GM12878 (cell line): ENCODE results near the gene ARHGEF17. TPM values are rescaled to one million over a fixed set of nuclear protein-coding genes. Genes with fewer than 3 reads are reported as not detected.

Experiments used
- ATAC-seq: fragments of 200-7000 bp; cut with Tn5 transposase; 3 replicates; pipeline ENCODE4 v1.9.1; 2020; ENCODE audit warnings: mild to moderate bottlenecking, moderate library complexity
- BruUV-seq: library from RNA; stranded (reverse); fragments of 400-500 nt; replicated peaks from 2 replicates; lab custom pipeline; 2021; lab: Mats Ljungman, UMichigan
- CTCF ChIA-PET: fragments of 300-600 bp; sonication (Branson Sonifier 250); formaldehyde crosslinking; extraction: SDS; loops from one replicate; lab custom pipeline; 2021; ENCODE audit warnings: inconsistent platforms; lab: Yijun Ruan, JAX
- POLR2A ChIA-PET: fragments of 350-600 bp; formaldehyde crosslinking; extraction: SDS; loops from one replicate; lab custom pipeline; 2021; ENCODE audit warnings: inconsistent platforms; lab: Charles Lee
- RAD21 ChIA-PET: fragments of 300-600 bp; sonication (Branson Sonifier 250); formaldehyde crosslinking; loops from one replicate; lab custom pipeline; 2023; ENCODE audit warnings: antibody characterized with exemption; ENCODE audit not compliant: unreplicated experiment; lab: Charles Lee
- SMC1A ChIA-PET: fragments of 300-600 bp; sonication (Branson Sonifier 250); formaldehyde crosslinking; loops from one replicate; lab custom pipeline; 2023; ENCODE audit not compliant: unreplicated experiment, uncharacterized antibody; lab: Charles Lee
- DNase-seq: peaks from one replicate; pipeline ENCODE4 v3.0.0-alpha.2; 2011; ENCODE audit warnings: low read depth, low spot score
- FAIRE-seq: peaks from 3 replicates; lab custom pipeline; 2011; peaks lifted over from hg19 to GRCh38; lab: Jason Lieb, UNC
- H2AFZ ChIP-seq: 2 replicates; pipeline ENCODE4 v1.6.0; 2011; ENCODE audit warnings: low read depth, low read length, control low read depth; ENCODE audit not compliant: control insufficient read depth
- H3K27ac ChIP-seq: 2 replicates; pipeline ENCODE4 v1.5.1; 2011; ENCODE audit warnings: control low read depth; ENCODE audit not compliant: control insufficient read depth, insufficient read depth
- H3K27me3 ChIP-seq, 2 experiments: replicated peaks in 1 of 2; 2 replicates each; pipeline versions ENCODE4 v1.6.0 to v1.6.1; 2011; ENCODE audit warnings: low read length in 1 of 2; ENCODE audit not compliant: control insufficient read depth in 2 of 2, insufficient read depth in 2 of 2
- H3K36me3 ChIP-seq, 2 experiments: 2 replicates each; pipeline ENCODE4 v1.5.1; 2011; ENCODE audit warnings: low read length in 1 of 2; ENCODE audit not compliant: control insufficient read depth in 2 of 2, insufficient read depth in 2 of 2
- H3K4me1 ChIP-seq: 2 replicates; pipeline ENCODE4 v1.6.1; 2011; ENCODE audit warnings: mild to moderate bottlenecking, low read length, moderate library complexity, mixed read lengths; ENCODE audit not compliant: control insufficient read depth, insufficient read depth
- H3K4me2 ChIP-seq: 2 replicates; pipeline ENCODE4 v1.6.0; 2011; ENCODE audit warnings: control low read depth; ENCODE audit not compliant: control insufficient read depth, insufficient read depth
- H3K4me3 ChIP-seq: fragments of 200-600 bp; sonication (generic); 2 replicates; pipeline ENCODE4 v1.5.1; 2016
- H3K79me2 ChIP-seq: 2 replicates; pipeline ENCODE4 v1.6.0; 2011; ENCODE audit warnings: low read length; ENCODE audit not compliant: control insufficient read depth, insufficient read depth
- H3K9ac ChIP-seq: 2 replicates; pipeline ENCODE4 v1.8.0; 2011; ENCODE audit warnings: low read length, control low read depth, mixed read lengths; ENCODE audit not compliant: control insufficient read depth, insufficient read depth
- H3K9me3 ChIP-seq: replicated peaks from 3 replicates; pipeline ENCODE4 v1.5.1; 2011; ENCODE audit warnings: mild to moderate bottlenecking, low read length; ENCODE audit not compliant: control insufficient read depth, insufficient read depth
- H4K20me1 ChIP-seq: 2 replicates; pipeline ENCODE4 v1.6.0; 2011; ENCODE audit not compliant: control insufficient read depth, insufficient read depth
- IKZF1 ChIP-seq: fragments of 450-650 bp; conservative IDR thresholded peaks from 2 replicates; pipeline ENCODE4 v1.6.1; 2017; ENCODE audit warnings: antibody characterized with exemption, mild to moderate bottlenecking
- KAT2A ChIP-seq: conservative IDR thresholded peaks from 2 replicates; pipeline ENCODE4 v1.6.1; 2011; ENCODE audit warnings: low read depth, low read length; ENCODE audit not compliant: control insufficient read depth
- KLF5 ChIP-seq: fragments of 450-650 bp; IDR thresholded peaks from 2 replicates; pipeline ENCODE4 v1.6.1; 2014; ENCODE audit warnings: mild to moderate bottlenecking; ENCODE audit not compliant: partially characterized antibody
- PML ChIP-seq: IDR thresholded peaks from 2 replicates; pipeline ENCODE4 v1.6.1; 2012; ENCODE audit warnings: low read length, inconsistent platforms
- RAD51 ChIP-seq: fragments of 450-650 bp; IDR thresholded peaks from 2 replicates; pipeline ENCODE4 v1.6.1; 2016; ENCODE audit warnings: moderate library complexity, mild to moderate bottlenecking, inconsistent platforms
- RBBP5 ChIP-seq: fragments of 200-600 bp; sonication (generic); conservative IDR thresholded peaks from 2 replicates; pipeline ENCODE4 v1.6.1; 2016
- RUNX3 ChIP-seq: IDR thresholded peaks from 2 replicates; pipeline ENCODE4 v1.6.1; 2012; ENCODE audit warnings: low read length, inconsistent platforms
- SIX5 ChIP-seq: IDR thresholded peaks from 2 replicates; pipeline ENCODE4 v1.6.1; 2011; ENCODE audit warnings: mild to moderate bottlenecking, low read depth, low read length, moderate library complexity; ENCODE audit not compliant: severe bottlenecking
- STAT3 ChIP-seq: IDR thresholded peaks from 2 replicates; pipeline ENCODE4 v1.6.1; 2011; ENCODE audit warnings: low read depth, low read length, improper control_type of control experiment
- WGBS: methylation state at CpG from one replicate; pipeline ENCODE4 v1.1.6; 2016; ENCODE audit warnings: low lambda C conversion rate; ENCODE audit not compliant: insufficient replicate concordance, insufficient coverage; ENCODE audit errors: missing lambda C conversion rate; 5-methylcytosine and 5-hydroxymethylcytosine counted together
- in situ Hi-C: fragments of 300-500 bp; cut with MboI; formaldehyde crosslinking; loops from 9 replicates; pipeline ENCODE4 v1.14.3; 2018; ENCODE audit warnings: mixed read lengths
- intact Hi-C: fragments of 100-400 bp; cut with micrococcal nuclease; formaldehyde crosslinking; loops from one replicate; pipeline ENCODE4 v1.14.2; 2022; ENCODE audit not compliant: unreplicated experiment
- polyA plus RNA-seq, 11 experiments: library from polyadenylated mRNA; depleted of rRNA in 4 of 11; unstranded in 6 of 11; stranded (reverse) in 5 of 11; fragments of >200 nt; fragmentation: Nextera tagmentation in 4 of 11; fragmentation: Illumina TruSeq in 1 of 11; extraction: Ambion mirVana in 4 of 11; extraction: Trizol in 1 of 11; gene quantifications; 1 replicate in 1 of 11; 2 replicates in 10 of 11; pipeline versions ENCODE4 v1.2.1 to v1.2.3, GENCODE V29; 2011 to 2016; ENCODE audit warnings: inconsistent platforms in 2 of 11, missing spikeins in 2 of 11, low read depth in 1 of 11
- total RNA-seq, 4 experiments: library from RNA; depleted of rRNA in 3 of 4; stranded (reverse); fragments of >200 nt in 3 of 4; fragmentation: Illumina TruSeq in 1 of 4; extraction: Trizol in 1 of 4; gene quantifications; 2 replicates each; pipeline versions ENCODE4 v1.2.1 to v1.2.3, GENCODE V29; 2013 to 2021
- TF ChIP-seq, protein P1 (sequence below): IDR thresholded peaks from 2 replicates; pipeline ENCODE4 v1.6.1; 2012; ENCODE audit warnings: mild to moderate bottlenecking, low read depth, low read length
- TF ChIP-seq, protein P2 (sequence below): fragments of 450-650 bp; IDR thresholded peaks from 2 replicates; pipeline ENCODE4 v1.6.1; 2017; ENCODE audit warnings: low read depth, mild to moderate bottlenecking, moderate library complexity

Gene ARHGEF17
- total and polyA plus RNA-seq, 10 of the 15 experiments (the other 5 are each of a cell fraction or from before 2014, with no cell fraction given) = 0.15 to 11.0 (median 1.7) TPM

DNA sequence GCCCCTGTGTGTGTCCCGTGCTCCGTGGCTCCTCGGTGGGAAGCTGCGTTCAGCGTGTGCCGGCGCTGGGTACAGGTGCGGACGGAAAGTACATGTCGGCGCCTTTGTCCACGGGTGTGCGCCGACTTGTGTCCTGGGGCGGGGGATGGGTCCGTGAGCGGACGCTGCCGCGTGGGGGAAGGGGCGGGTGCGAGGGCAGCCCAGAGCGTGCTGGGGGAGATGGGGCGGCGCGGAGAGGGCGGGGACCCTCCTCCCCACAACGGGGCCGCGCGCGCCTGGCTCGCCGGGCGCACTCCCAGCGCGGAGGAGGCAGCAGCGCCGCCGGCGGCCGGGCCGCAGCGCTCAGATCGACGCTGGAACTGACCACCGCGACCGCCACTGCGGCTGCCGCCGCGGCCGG lies 34.6 kb downstream of the ARHGEF17 start:
- Histone ChIP-seq H3K79me2 (no peaks in the 10 kb centered on the region), H3K36me3 (no peaks in the 10 kb centered on the region; a peak in 1 of 4 replicates), H3K4me3 (no peak overlapping the region), H3K4me1 (no peaks in the 10 kb centered on the region), H4K20me1 (no peaks in the 10 kb centered on the region), H3K27me3 (no peaks in the 10 kb centered on the region), H3K27ac (no peak overlapping the region), H2AFZ (no peak overlapping the region), H3K9me3 (no peaks in the 10 kb centered on the region), H3K9ac (no peak overlapping the region), H3K4me2 (no peak overlapping the region)
- ChIA-PET RAD21 (no interaction called here), SMC1A (interaction anchor here (1.0 to 1.6 kb wide), 2 partner anchors 10 to 54 kb away, joined by 3 to 5 read pairs; no protein-coding TSS in a partner anchor), CTCF (no interaction called here), POLR2A (no interaction called here)
- DNase-seq (no peak), ATAC-seq (no peak), FAIRE-seq (no peak)
- BruUV-seq = no TSS peak
- intact Hi-C loops = no loop called here
- WGBS = 95% methylated on average over 32 of the region's 54 CpGs
- TF ChIP-seq IKZF1 = no peak
- TF ChIP-seq KLF5 = no peak
- in situ Hi-C loops = no loop called here

DNA sequence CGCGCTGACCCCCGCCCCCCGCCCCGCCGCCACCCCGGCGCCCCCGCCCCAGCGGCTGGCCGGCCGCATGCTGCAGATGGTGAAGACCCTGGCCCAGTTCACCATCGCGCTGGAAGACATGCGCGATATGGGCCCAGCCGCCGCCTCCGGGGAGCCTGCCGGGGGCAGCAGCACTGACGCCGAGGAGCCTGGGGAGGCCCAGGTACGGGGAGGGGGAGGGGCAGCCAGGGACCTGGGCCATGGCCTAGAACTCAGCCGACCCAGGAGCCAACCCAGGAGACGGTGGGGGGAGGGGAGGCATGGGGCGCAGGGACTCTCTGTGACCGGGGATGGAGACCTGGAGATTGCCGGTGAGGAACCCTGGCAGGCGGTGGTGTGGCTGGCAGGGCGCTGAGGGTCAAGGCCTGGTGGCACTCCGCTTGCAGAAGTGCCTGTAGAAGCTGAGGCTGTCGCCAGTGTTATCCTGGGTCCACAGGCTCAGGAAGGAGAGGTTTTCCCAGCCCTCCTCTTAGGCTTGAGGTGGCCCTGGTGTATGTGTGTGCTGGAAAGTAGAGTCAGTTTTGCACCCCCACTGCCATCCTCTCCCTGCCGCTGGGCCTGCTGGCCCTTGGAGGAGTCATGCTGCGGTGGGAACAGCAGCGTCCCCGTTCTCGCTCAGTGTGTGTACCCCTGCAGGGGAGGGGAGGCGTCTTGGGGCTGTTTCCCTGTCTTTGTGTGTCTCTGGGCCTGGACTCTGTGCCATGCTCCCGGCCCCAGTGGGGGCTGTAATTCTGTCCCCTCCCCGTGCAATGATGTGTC lies 35.2 kb downstream of the ARHGEF17 start:
- ChIA-PET RAD21 (no interaction called here), CTCF (interaction anchor here (1.0 to 1.1 kb wide), 2 partner anchors 8 to 36 kb away, joined by 3 to 4 read pairs; no protein-coding TSS in a partner anchor), SMC1A (no interaction called here), POLR2A (no interaction called here)
- H3K4me2 ChIP-seq = no peak overlapping the region
- H3K27me3 ChIP-seq = no peaks in the 10 kb centered on the region
- no peaks in the 10 kb centered on the region for H3K9me3 ChIP-seq
- no peak overlapping the region for H3K9ac ChIP-seq
- BruUV-seq = no TSS peak
- no peak overlapping the region for H2AFZ ChIP-seq
- in situ Hi-C loops (no loop called here), intact Hi-C loops (no loop called here)
- FAIRE-seq (no peak), ATAC-seq (no peak), DNase-seq (no peak)
- no peak overlapping the region for H3K27ac ChIP-seq
- 63% methylated on average over 11 of the region's 40 CpGs for WGBS
- no peaks in the 10 kb centered on the region for H3K79me2 ChIP-seq
- no peak overlapping the region for H3K4me3 ChIP-seq
- no peaks in the 10 kb centered on the region for H4K20me1 ChIP-seq
- no peaks in the 10 kb centered on the region; a peak in 1 of 4 replicates for H3K36me3 ChIP-seq
- no peaks in the 10 kb centered on the region for H3K4me1 ChIP-seq
- TF ChIP-seq, protein P1, sequence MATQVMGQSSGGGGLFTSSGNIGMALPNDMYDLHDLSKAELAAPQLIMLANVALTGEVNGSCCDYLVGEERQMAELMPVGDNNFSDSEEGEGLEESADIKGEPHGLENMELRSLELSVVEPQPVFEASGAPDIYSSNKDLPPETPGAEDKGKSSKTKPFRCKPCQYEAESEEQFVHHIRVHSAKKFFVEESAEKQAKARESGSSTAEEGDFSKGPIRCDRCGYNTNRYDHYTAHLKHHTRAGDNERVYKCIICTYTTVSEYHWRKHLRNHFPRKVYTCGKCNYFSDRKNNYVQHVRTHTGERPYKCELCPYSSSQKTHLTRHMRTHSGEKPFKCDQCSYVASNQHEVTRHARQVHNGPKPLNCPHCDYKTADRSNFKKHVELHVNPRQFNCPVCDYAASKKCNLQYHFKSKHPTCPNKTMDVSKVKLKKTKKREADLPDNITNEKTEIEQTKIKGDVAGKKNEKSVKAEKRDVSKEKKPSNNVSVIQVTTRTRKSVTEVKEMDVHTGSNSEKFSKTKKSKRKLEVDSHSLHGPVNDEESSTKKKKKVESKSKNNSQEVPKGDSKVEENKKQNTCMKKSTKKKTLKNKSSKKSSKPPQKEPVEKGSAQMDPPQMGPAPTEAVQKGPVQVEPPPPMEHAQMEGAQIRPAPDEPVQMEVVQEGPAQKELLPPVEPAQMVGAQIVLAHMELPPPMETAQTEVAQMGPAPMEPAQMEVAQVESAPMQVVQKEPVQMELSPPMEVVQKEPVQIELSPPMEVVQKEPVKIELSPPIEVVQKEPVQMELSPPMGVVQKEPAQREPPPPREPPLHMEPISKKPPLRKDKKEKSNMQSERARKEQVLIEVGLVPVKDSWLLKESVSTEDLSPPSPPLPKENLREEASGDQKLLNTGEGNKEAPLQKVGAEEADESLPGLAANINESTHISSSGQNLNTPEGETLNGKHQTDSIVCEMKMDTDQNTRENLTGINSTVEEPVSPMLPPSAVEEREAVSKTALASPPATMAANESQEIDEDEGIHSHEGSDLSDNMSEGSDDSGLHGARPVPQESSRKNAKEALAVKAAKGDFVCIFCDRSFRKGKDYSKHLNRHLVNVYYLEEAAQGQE = no peak
- TF ChIP-seq RUNX3 (no peak), KAT2A (no peak), RAD51 (no peak), RBBP5 (no peak), STAT3 (no peak), PML (no peak), SIX5 (no peak)
- TF ChIP-seq, protein P2, sequence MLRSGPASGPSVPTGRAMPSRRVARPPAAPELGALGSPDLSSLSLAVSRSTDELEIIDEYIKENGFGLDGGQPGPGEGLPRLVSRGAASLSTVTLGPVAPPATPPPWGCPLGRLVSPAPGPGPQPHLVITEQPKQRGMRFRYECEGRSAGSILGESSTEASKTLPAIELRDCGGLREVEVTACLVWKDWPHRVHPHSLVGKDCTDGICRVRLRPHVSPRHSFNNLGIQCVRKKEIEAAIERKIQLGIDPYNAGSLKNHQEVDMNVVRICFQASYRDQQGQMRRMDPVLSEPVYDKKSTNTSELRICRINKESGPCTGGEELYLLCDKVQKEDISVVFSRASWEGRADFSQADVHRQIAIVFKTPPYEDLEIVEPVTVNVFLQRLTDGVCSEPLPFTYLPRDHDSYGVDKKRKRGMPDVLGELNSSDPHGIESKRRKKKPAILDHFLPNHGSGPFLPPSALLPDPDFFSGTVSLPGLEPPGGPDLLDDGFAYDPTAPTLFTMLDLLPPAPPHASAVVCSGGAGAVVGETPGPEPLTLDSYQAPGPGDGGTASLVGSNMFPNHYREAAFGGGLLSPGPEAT = no peak
